HL-60 (cell line): ENCODE measurements around the gene HAVCR2.

Experiments
- DNase-seq, 2 experiments: peaks; one replicate each; pipeline ENCODE4 v3.0.0-alpha.2; 2010 to 2020; ENCODE audit warnings: low read depth in 1 of 2, low spot score in 1 of 2
- H3K27ac ChIP-seq: fragments of 250-450 bp; sonication (Bioruptor Pico); replicated peaks from 2 replicates; pipeline ENCODE4 v1.5.1; 2020; ENCODE audit warnings: mild to moderate bottlenecking, moderate library complexity
- H3K27me3 ChIP-seq: fragments of 250-450 bp; sonication (Bioruptor Pico); 2 replicates; pipeline ENCODE4 v1.5.1; 2021; ENCODE audit warnings: mild to moderate bottlenecking, moderate library complexity; ENCODE audit not compliant: insufficient read depth, poor library complexity, severe bottlenecking
- H3K4me3 ChIP-seq: replicated peaks from 2 replicates; pipeline ENCODE4 v1.5.1; 2011; ENCODE audit warnings: mild to moderate bottlenecking, control low read depth, low read length; ENCODE audit not compliant: insufficient read depth
- GABPA ChIP-seq: IDR thresholded peaks from 2 replicates; pipeline ENCODE4 v1.6.1; 2012; ENCODE audit warnings: low read depth
- POLR2AphosphoS5 ChIP-seq: IDR thresholded peaks from 2 replicates; pipeline ENCODE4 v1.6.1; 2012; ENCODE audit warnings: low read depth
- SPI1 ChIP-seq: IDR thresholded peaks from 2 replicates; pipeline ENCODE4 v1.6.1; 2012; ENCODE audit warnings: low read depth, mild to moderate bottlenecking, borderline replicate concordance
- TF ChIP-seq, protein P1 (sequence below): IDR thresholded peaks from 2 replicates; pipeline ENCODE4 v1.6.1; 2012; ENCODE audit warnings: low read depth; ENCODE audit not compliant: insufficient replicate concordance
- TF ChIP-seq, protein P2 (sequence below): IDR thresholded peaks from one replicate; pipeline ENCODE4 v1.5.1; 2011; ENCODE audit warnings: low read length, control low read depth, inconsistent platforms; ENCODE audit not compliant: insufficient read depth

HAVCR2 gene

DNA sequence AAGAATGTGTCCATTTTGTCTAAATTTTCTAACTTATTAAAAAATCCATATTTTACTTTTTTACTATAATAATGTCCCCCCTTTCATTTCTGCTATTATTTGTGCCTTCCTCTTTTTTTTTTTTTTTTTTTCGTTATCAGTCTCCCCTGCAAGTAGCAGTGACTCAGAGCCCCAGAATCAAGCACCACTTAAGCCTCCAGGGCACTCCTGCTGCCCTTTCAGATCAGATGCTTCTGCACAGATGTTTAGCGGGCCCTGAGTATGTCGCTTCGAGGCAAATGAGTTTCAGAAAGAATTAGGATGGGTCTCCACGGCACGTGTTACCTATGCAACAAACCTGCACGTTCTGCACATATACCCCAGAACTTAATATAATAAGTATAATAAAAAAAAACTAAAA lies 22.1 kb upstream of the HAVCR2 start:
- peak; percentile 17; the same call in 1 of the 2 replicates for TF ChIP-seq SPI1
- TF ChIP-seq, protein P1, sequence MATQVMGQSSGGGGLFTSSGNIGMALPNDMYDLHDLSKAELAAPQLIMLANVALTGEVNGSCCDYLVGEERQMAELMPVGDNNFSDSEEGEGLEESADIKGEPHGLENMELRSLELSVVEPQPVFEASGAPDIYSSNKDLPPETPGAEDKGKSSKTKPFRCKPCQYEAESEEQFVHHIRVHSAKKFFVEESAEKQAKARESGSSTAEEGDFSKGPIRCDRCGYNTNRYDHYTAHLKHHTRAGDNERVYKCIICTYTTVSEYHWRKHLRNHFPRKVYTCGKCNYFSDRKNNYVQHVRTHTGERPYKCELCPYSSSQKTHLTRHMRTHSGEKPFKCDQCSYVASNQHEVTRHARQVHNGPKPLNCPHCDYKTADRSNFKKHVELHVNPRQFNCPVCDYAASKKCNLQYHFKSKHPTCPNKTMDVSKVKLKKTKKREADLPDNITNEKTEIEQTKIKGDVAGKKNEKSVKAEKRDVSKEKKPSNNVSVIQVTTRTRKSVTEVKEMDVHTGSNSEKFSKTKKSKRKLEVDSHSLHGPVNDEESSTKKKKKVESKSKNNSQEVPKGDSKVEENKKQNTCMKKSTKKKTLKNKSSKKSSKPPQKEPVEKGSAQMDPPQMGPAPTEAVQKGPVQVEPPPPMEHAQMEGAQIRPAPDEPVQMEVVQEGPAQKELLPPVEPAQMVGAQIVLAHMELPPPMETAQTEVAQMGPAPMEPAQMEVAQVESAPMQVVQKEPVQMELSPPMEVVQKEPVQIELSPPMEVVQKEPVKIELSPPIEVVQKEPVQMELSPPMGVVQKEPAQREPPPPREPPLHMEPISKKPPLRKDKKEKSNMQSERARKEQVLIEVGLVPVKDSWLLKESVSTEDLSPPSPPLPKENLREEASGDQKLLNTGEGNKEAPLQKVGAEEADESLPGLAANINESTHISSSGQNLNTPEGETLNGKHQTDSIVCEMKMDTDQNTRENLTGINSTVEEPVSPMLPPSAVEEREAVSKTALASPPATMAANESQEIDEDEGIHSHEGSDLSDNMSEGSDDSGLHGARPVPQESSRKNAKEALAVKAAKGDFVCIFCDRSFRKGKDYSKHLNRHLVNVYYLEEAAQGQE, result no peak
- H3K27ac ChIP-seq, result no peak overlapping the region
- H3K4me3 ChIP-seq, result no peak overlapping the region
- DNase-seq, result no peak
- no peaks in the 10 kb centered on the region for H3K27me3 ChIP-seq

DNA sequence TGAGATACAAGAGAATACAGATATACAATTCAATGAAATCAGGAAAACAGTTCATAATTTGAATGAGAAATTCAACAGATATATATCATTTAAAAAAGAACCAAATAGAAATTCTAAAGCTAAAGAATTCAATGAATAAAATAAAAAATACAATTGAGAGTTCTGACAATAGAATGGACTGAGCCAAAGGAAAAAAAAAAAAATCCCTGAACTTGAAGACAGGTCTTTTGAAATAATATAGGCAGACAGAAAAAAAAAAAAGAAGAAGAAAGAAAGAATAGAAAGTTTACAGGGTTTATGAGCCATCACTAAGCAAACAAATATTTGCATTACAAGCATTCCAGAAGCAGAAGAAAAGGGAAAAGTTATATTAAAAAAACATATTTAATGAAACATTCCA lies 12.9 kb upstream of the HAVCR2 start:
- Histone ChIP-seq H3K27ac (no peak overlapping the region), H3K27me3 (no peaks in the 10 kb centered on the region), H3K4me3 (no peak overlapping the region)
- no peak for DNase-seq
- TF ChIP-seq GABPA (no peak), POLR2AphosphoS5 (no peak), SPI1 (no peak)
- TF ChIP-seq, protein P1, result no peak
- TF ChIP-seq, protein P2, sequence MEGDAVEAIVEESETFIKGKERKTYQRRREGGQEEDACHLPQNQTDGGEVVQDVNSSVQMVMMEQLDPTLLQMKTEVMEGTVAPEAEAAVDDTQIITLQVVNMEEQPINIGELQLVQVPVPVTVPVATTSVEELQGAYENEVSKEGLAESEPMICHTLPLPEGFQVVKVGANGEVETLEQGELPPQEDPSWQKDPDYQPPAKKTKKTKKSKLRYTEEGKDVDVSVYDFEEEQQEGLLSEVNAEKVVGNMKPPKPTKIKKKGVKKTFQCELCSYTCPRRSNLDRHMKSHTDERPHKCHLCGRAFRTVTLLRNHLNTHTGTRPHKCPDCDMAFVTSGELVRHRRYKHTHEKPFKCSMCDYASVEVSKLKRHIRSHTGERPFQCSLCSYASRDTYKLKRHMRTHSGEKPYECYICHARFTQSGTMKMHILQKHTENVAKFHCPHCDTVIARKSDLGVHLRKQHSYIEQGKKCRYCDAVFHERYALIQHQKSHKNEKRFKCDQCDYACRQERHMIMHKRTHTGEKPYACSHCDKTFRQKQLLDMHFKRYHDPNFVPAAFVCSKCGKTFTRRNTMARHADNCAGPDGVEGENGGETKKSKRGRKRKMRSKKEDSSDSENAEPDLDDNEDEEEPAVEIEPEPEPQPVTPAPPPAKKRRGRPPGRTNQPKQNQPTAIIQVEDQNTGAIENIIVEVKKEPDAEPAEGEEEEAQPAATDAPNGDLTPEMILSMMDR, result no peak

DNA sequence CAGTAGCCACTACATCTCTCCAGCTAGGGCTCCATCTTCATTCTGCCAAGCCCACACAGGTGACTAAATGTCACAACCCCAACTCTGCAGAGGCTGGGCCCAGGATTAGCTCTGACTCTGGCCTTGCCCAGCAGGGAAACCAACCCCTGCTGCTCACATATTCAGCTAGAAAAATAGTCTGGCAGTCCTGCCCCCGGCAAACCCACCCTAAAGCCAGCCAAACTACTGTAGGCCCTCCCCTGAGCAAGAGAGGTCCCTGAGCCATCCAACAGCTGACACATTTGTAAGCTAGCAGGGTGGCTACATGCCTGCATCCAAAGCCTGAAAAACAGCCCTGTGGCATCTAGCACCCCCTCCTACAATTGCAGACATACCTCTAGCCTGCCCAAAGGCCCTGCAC lies 11.3 kb upstream of the HAVCR2 start:
- Histone ChIP-seq H3K4me3 (no peak overlapping the region), H3K27me3 (no peaks in the 10 kb centered on the region), H3K27ac (no peak overlapping the region)
- no peak for DNase-seq
- TF ChIP-seq GABPA, result no peak
- TF ChIP-seq, protein P2, result no peak
- TF ChIP-seq, protein P1, result no peak
- TF ChIP-seq SPI1, result no peak
- TF ChIP-seq POLR2AphosphoS5, result no peak

DNA sequence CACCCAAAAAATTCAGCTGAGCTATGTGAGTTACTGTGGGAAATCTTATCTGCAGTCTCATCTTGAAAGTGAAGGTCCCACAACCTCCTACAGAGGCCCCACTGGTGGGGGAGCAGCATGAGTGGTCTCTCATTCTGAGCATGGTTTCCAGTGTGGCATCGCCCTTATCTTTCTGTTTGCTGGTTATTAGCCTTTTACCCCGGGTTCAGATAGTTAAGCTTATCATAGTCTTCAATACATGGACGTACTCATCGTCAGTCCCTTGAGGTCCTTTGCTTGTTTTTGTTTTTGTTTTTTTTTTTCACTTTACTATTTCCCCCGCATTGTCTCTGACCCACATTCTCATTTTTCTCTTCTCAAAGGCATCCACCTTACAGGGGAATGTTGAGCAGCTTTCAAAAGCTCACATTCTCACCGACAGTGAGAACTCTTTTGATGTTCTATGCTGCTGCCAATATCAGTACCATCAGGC lies 7.7 kb upstream of the HAVCR2 start:
- Histone ChIP-seq H3K27me3 (no peaks in the 10 kb centered on the region), H3K4me3 (no peak overlapping the region), H3K27ac (no peak overlapping the region)
- DNase-seq, result no peak
- TF ChIP-seq SPI1 (no peak), POLR2AphosphoS5 (no peak), GABPA (no peak)
- TF ChIP-seq, protein P2, result no peak
- TF ChIP-seq, protein P1, result no peak
